NCI-H526 treated with DMSO at 0.1 percent for 48 hours (cell line): ENCODE results near the gene LRTM2.

Source experiments
- DNase-seq: peaks from one replicate; lab custom pipeline; 2025; lab: John Stamatoyannopoulos, UW

LRTM2 gene

GRCh38 chr12:1864867-1865266 is 44.5 kb downstream of the LRTM2 start:
- DNase-seq, result no peak

- DNase-seq, result no peak
Observed at GRCh38 chr12:1865284-1865866, 45.0 kb downstream of the LRTM2 start.

GRCh38 chr12:1869145-1869544 is 48.8 kb downstream of the LRTM2 start:
- DNase-seq, result no peak

DNA sequence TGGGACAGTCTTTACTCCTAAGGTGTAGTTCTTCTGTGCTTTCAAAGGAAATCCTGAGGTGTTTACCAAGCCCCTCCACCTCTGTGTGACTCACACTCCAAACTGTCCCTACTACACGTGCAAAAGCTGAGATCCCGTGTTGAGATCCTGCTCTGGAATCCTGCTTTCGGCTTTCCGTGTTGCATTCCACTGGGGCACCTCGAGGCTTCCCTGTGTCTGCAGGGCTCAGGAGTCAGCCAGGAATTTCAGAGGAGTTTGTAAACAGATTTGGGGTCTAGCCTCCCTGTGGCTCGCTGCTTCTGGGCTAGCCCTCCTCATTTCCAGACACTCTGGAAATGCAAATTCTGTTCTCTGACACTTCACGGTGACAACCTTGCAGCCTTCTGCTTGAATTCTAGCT is 49.7 kb downstream of the LRTM2 start:
- no peak for DNase-seq

DNA sequence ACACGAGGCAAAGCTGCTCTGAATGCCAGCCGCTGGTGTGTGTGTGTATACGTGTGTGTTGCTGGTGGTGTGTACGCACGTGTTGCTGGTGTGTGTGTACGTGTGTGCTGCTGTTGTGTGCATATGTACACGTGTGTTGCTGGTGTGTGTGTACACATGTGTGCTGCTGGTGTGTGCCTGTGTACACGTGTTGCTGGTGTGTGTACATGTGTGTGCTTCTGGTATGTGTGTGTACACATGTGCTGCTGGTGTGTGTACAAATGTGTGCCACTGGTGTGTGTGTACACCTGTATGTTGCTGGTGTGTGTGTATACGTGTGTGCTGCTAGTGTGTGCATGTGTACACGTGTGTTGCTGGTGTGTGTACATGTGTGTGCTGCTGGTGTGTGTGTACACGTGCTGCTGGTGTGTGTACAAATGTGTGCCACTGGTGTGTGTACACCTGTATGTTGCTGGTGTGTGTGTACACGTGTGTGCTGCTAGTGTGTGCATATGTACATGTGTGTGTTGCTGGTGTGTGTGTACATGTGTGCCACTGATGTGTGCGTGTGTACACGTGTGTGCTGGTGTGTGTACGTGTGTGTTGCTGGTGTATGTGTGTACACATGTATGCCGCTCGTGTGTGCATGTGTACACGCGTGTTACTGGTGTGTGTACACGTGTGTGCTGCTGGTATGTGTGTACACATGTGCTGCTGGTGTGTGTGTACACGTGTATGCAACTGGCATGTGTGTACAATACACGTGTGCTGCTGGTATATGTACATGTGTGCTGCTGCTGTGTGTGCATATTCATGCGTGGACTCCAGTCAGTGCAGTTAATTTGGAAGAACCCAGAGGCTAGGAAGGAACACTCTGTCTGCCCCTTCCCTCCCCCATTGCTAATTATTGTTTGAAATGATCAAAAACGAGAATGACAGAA is 50.9 kb downstream of the LRTM2 start:
- DNase-seq, result no peak

DNA sequence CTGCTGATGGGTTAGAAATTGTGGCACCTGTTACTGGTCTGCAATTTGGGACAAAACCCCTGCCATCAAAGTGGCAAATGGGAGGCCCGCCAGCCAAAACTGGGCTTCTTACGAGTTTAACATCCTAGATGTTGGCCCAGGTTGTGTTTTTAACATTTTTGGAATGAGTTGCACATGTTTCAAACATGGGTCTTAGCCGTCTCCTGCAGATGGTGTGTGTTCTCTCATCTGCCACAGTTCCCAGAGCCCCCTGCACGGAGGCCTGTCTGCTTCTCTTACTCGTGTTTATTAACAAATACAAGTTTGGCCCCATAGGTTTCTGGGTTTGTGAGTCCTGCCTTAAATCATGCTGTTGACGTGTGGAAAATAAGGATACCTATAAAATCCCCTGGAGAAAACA is 51.6 kb downstream of the LRTM2 start:
- no peak for DNase-seq

GRCh38 chr12:1872448-1872847 is 52.1 kb downstream of the LRTM2 start:
- no peak for DNase-seq

- no peak for DNase-seq
Observed at GRCh38 chr12:1873531-1874510, 53.5 kb downstream of the LRTM2 start.

- DNase-seq, result no peak
Observed at GRCh38 chr12:1875608-1876007, 55.2 kb downstream of the LRTM2 start.

GRCh38 chr12:1876086-1876485 is 55.7 kb downstream of the LRTM2 start:
- no peak for DNase-seq

DNA sequence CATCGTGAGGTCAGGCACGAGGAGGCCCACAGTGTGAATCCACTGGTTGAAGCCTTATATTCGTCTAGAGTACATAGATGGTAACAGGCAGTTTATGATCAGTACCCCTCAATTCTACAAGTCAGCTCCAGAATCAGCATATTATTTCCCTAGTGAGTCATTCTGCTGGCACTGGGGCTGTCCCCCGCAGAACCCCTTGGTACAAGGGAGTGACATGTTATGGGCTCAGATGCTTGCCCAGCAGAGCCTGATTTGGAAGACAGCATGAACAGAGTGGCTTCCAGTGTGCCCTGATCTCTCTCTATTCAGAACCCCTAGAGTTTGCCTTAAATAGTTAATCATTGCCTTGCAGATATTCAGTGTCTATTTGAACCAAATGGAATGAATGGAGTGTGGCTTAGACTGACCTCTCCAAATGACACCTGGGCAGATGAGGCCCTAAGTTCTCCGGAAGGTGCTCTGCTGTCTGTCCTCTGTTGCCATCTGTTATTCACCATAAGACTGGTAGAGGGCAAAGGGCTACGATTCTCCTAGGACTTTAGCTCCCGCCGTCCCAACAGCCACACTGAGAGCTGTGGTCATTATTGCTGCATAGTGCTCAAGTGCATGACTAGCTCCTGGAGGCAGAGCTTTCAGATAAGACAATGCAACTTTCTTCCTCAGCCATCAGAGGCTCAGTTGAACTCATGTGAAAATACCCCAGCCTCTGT is 57.0 kb downstream of the LRTM2 start:
- no peak for DNase-seq

- DNase-seq, result no peak
Observed at GRCh38 chr12:1878214-1878613, 57.8 kb downstream of the LRTM2 start.

GRCh38 chr12:1878695-1879094 is 58.3 kb downstream of the LRTM2 start:
- no peak for DNase-seq

DNA sequence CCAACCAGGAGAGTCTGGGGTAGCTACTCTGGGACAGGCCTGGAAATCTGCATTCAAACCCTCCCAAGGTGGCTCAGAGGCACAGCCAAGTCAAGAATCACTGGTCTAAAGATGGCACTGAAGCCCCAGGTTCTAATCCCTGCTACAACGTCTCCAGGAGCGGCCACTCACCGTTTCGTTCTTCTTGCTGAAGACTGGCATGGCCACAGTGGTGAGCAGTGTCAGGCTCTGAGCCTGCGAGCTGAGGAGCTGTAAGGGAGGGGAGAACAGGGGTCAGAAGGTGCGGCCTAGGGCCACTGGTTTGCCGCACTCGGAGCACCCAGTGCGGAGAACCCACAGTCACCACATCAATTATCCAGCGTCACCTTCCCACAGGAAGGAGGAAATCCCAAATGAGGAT is 59.3 kb downstream of the LRTM2 start:
- no peak for DNase-seq

- DNase-seq, result no peak
Observed at GRCh38 chr12:1880153-1880845, 59.9 kb downstream of the LRTM2 start.

DNA sequence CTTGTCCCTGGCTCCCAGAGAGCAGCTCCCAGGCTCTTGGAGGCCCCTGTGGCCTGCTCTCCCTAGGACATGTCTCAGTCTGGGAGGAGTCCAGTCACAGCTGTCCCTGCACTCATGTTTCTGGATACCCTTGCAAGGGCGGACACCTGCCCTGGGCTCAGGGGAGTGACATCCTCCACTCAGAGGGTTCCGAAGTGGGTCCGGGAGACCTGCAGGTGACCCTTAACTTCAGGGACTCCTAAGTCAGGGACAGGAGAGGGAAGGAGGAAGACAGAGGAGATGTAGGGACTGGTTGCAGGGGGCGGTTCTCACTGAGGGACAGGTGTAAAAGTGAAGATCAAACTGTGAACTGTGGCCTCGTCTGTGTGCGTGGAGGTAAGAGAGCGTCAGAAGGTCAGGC is 60.5 kb downstream of the LRTM2 start:
- no peak for DNase-seq

DNA sequence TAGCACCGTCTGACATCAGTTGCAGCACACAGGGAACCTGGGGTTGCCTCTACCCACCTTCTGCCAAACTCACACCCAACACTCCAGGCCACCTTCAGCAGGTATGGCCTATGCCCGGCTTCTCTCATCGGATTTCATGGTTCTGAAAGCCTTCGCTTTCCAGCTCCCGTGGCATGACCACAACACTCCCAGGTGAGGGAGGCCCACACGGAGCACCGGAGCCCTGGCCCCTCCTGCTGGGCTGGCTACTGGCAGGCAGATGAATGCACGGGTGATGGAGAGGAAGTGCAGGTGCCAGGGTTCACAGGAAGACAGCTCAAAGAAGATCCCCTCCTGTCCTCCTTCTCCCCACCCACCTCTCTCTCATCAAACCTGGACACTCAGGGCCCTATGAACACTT is 60.9 kb downstream of the LRTM2 start:
- no peak for DNase-seq

GRCh38 chr12:1881936-1882335 is 61.6 kb downstream of the LRTM2 start:
- no peak for DNase-seq

- DNase-seq, result no peak
Observed at GRCh38 chr12:1882405-1882804, 62.0 kb downstream of the LRTM2 start.

DNA sequence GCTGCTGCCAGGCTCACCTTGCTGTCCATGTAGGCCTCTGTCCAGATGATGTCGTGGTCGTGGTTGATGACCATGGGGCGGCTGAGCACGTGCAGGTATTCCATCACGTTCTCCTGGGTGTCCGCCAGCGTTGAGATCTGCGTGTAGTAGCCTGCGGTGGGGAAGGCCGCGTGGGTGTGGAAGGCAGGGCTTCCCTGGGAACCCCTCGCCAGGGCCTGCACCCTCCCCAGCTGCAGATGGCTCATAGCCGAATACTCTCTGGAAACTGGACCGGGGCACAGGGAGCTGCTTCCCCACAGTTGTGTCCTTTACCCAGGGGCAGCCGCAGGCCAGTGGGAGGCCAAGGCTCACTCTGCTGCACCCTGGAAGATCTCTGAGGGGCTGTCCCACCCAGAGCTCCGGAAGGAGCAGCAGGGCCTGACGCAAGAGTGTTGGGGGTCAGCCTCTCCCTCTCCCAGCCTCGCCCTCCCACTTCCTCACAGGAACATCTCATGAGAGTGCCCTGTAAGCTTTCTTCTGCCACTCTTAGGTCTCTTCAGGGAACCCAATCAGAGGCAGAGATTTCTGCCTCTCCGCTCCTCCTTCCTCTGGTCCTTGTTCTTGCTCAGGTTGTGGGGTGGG is 62.6 kb downstream of the LRTM2 start:
- no peak for DNase-seq

DNA sequence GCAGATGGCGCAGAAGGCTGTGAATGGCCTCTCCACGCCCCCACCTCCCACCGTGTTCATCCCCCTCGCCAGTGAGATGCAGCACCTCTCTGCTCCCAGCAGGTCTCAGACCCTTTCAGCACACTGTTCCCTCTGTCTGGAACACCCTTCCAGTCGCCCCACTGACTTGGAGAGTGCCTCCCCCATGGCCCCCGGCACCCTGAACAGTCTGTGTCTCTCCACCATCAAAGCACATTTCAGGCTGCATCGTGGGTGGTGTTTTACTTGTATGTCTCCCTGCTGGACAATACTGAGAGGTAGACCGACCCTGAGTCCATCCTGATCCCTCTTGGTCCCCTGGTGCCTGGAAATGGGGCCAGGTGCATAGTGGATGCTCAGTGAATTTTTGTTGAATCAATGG is 63.1 kb downstream of the LRTM2 start:
- DNase-seq, result no peak
